Measurements from ENCODE around the gene ZNF775.

ZNF775 gene

DNA sequence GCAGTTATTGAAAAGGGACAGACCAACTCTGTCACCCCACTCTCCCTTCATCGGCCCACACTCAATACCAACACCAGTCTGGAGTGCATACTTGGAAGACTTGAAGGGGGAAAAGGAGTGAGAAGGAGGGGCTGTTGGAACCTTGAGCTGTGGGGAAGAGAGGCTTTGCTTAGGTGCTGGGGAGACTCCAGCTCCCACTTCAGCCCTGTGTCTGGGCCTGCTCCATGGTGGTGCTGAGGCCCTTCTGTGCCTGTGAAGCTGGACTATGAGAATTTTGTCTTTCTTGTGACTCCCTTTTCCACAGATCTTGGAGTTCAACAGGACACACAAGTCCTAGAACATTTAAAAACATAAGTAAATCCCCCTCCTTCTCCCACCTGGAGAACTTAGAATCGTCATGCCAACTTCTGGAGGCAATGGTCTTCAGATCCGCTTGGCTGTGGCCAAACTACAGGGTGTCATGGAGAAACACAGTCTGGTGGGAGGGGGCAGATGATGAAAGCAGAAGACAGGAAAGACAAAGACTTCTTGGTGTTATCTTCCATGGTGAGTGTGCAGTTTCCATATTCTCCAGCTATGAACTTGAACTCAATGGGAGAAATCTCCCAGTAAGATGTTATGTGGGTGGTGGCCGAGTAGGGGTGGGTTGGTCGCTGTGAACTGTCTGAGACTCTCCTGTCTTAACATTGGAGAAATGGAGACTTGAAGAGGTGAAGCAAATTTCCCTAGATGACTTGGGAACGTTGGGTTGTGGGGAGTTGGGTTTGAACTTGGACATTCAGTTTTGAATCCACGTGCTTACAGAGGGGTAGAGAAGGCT is 52.9 kb downstream of the ZNF775 start:
- no peak overlapping the region for H3K9ac ChIP-seq
- no peaks in the 10 kb centered on the region for H4K20me1 ChIP-seq
- H3K27ac ChIP-seq: no peak overlapping the region
- H3K4me2 ChIP-seq: peak overlapping the region; percentile 88; the same call in 1 of the 2 replicates
- H3K36me3 ChIP-seq: no peaks in the 10 kb centered on the region
- no peaks in the 10 kb centered on the region for H3K9me3 ChIP-seq
- H3K27me3 ChIP-seq: no peaks in the 10 kb centered on the region
- no peak for TF ChIP-seq Cebpa-rat (IDR thresholded peaks at IDR 0.05)
- no peak overlapping the region for H3K4me3 ChIP-seq
- peaks cover 92% of the 10 kb centered on the region for H3K4me1 ChIP-seq

DNA sequence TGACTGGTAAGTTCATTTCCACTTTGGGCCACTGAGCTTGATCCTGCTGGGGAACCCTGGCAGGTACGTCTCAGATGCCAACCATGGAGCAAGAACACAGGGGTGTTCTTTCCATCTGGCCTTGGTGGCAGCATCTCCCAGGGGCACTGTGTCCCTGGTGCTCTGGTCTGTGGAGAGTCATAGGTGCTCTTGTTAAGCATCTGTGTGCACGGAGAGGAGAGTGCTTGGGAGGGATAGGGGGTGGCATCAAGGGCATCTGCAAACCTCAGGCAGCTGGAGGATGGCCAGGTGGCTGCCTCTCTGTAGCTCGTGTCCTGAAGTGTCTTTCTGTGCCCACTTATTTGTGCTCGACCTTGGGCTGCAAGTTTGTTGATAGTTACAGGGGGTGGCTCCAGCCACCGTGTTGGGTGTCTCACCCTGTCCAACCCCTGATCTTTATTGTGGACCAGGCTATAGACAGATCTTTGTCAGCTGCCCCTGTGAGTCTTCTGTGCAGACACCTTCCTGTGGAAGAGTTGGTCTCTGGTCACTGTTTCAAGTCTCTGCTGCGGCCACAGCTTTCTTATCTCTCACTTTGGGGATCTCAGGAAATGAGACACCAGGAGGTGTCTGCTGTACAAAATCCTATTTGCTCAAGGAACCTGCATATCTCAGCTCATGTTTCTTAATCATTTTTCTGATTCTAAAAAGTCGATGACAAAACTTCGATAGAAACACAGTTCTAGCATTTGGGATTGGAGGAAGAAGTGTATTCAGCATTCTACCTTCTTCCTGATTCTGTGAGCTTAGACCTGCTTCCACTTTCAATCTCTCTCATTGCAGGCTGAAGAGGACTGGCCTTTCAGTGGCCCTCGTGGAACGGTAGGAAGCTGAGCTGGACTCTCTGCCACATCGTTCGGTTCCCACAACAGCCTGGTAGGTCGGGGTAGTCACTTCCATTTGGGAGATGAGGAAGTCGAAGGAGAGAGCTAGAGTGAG is 54.1 kb downstream of the ZNF775 start:
- Histone ChIP-seq H3K9me3 (no peaks in the 10 kb centered on the region), H3K4me1 (peaks cover 81% of the 10 kb centered on the region), H3K27ac (no peak overlapping the region), H4K20me1 (no peaks in the 10 kb centered on the region), H3K4me2 (0 out of 2 replicates have a peak overlapping the region, but pooled peaks have one; percentile 24), H3K27me3 (no peaks in the 10 kb centered on the region), H3K4me3 (no peak overlapping the region), H3K36me3 (no peaks in the 10 kb centered on the region), H3K9ac (no peak overlapping the region)
- TF ChIP-seq Cebpa-rat (IDR thresholded peaks at IDR 0.05): no peak

DNA sequence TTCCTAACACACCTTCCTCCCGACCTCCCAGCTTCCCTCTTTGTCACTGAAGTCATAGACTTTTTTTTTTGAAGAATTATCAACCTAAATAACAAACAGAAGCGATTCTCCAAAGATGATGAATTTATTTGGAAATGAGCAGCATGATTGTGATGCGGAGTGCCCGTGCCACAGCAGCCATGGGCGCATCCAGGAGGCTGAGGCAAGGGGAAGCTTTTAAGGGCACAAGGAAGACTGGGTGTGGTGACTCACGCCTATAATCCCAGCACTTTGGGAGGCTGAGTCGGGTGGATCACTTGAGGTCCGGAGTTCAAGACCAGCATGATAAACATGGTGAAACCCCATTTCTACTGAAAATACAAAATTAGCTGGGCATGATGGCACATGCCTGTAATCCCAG is 55.1 kb downstream of the ZNF775 start:
- no peak for TF ChIP-seq Cebpa-rat (IDR thresholded peaks at IDR 0.05)
- Histone ChIP-seq H3K36me3 (no peaks in the 10 kb centered on the region), H3K4me1 (peaks cover 70% of the 10 kb centered on the region), H3K4me2 (peak overlapping the region; percentile 2; the same call in 1 of the 2 replicates), H3K27ac (no peak overlapping the region), H3K9me3 (no peaks in the 10 kb centered on the region), H3K4me3 (no peak overlapping the region), H3K9ac (no peak overlapping the region), H4K20me1 (no peaks in the 10 kb centered on the region), H3K27me3 (no peaks in the 10 kb centered on the region)

DNA sequence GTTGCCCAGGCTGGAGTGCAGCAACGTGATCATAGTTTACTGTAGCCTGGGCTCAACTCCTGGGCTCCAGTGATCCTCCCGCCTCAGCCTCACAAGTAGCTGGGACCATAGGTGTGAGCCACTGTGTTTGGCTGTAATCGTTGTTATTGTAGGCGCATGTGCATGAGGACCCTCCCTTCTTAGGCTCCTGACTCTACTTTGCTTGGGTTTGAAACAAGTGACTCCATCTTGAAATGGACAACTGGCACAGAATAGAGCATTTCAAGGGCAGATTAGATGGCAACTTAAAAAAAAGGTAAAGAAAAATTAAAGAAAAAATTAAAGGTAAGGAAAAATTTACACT is 55.9 kb downstream of the ZNF775 start:
- no peaks in the 10 kb centered on the region for H3K9me3 ChIP-seq
- no peaks in the 10 kb centered on the region for H3K36me3 ChIP-seq
- no peak overlapping the region for H3K9ac ChIP-seq
- no peaks in the 10 kb centered on the region for H3K27me3 ChIP-seq
- H3K4me2 ChIP-seq: peak overlapping the region; percentile 71
- H3K4me1 ChIP-seq: peaks cover 63% of the 10 kb centered on the region
- H4K20me1 ChIP-seq: no peaks in the 10 kb centered on the region
- peak overlapping the region; percentile 46 for H3K27ac ChIP-seq
- no peak for TF ChIP-seq Cebpa-rat (IDR thresholded peaks at IDR 0.05)
- H3K4me3 ChIP-seq: no peak overlapping the region

DNA sequence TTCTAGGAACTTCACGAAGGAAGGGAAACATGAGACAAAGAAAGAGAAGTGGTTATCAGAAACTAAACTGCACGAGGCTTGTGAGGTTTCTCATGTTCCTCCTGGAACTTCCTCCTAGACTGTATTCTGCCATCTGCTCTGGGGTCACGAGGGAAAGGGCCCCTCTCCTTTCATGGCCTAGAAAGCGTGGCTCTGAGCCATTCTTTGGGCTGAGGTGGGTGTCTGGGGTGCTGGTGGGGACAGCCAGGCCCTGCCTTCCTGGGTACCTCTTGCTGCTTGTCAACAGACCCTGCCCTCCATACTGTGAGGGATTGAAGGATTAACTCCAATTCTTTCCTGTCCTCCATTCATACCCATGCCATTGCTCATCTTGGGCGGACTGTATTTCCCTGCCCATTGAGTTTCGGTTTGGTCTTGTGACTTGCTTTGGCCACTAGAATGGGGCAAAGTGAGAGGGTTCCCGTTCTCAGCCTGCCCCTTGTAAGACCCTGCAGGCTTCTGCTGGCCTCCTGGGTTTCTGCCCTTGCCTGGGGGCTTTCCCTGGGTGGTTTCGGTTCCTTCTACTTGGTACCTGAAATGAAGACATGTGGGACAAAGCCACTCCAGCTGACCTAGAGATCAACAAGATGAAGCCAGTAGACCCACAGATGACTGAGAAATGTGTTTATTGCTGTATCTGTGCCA is 56.4 kb downstream of the ZNF775 start:
- H3K9ac ChIP-seq: no peak overlapping the region
- no peaks in the 10 kb centered on the region for H3K27me3 ChIP-seq
- peak overlapping the region; percentile 71 for H3K4me2 ChIP-seq
- peaks cover 57% of the 10 kb centered on the region for H3K4me1 ChIP-seq
- no peak overlapping the region for H3K4me3 ChIP-seq
- H3K9me3 ChIP-seq: no peaks in the 10 kb centered on the region
- no peaks in the 10 kb centered on the region for H3K36me3 ChIP-seq
- peak overlapping the region; percentile 46 for H3K27ac ChIP-seq
- no peak for TF ChIP-seq Cebpa-rat (IDR thresholded peaks at IDR 0.05)
- no peaks in the 10 kb centered on the region for H4K20me1 ChIP-seq

DNA sequence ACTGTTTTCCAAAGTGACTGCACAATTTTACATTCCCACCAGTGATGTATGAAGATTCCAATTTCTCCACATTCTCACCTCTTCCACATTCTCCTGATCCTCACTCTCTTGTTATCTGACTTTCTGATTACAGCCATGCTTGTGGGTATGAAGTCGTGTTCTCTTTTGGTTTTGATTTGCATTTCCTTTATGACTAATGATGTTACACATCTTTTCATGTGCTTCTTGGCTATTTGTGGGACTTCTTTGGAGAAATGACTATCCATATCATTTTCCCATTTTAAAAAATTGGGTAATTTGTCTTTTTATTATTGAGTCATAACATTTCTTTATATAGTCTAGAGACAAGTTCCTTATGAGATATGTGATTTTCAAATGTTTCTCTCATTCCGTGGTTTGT is 60.8 kb downstream of the ZNF775 start:
- TF ChIP-seq Cebpa-rat (IDR thresholded peaks at IDR 0.05): no peak
- no peak overlapping the region for H3K4me2 ChIP-seq
- H3K4me3 ChIP-seq: no peak overlapping the region
- H3K27ac ChIP-seq: no peak overlapping the region
- H3K9me3 ChIP-seq: peaks cover 22% of the 10 kb centered on the region
- no peaks in the 10 kb centered on the region for H3K36me3 ChIP-seq
- H3K9ac ChIP-seq: no peak overlapping the region
- H4K20me1 ChIP-seq: no peaks in the 10 kb centered on the region
- peaks cover 37% of the 10 kb centered on the region for H3K4me1 ChIP-seq
- no peaks in the 10 kb centered on the region for H3K27me3 ChIP-seq

DNA sequence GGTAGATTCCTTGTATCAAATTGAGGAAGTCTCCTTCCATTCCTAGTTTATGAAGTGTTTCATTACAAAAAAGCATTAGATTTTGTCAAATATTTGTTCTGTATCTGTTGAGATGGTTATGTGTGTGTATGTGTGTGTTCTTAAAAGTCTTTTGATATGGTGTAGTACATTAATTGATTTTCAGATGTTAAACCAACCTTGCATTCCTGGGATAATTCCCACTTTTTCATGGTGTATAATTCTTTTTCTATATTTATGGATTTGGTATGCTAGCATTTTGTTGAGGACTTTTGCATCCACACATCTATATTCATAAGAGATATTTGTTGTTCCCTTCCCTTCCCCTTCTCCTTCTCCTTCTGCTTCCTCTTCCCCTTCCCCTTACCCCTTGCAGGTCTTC is 62.4 kb downstream of the ZNF775 start:
- no peak for TF ChIP-seq Cebpa-rat (IDR thresholded peaks at IDR 0.05)
- Histone ChIP-seq H3K4me1 (peaks cover 37% of the 10 kb centered on the region), H3K27ac (no peak overlapping the region), H3K9ac (no peak overlapping the region), H3K36me3 (no peaks in the 10 kb centered on the region), H3K4me2 (no peak overlapping the region), H3K4me3 (no peak overlapping the region), H3K9me3 (peaks cover 22% of the 10 kb centered on the region), H4K20me1 (no peaks in the 10 kb centered on the region), H3K27me3 (no peaks in the 10 kb centered on the region)

DNA sequence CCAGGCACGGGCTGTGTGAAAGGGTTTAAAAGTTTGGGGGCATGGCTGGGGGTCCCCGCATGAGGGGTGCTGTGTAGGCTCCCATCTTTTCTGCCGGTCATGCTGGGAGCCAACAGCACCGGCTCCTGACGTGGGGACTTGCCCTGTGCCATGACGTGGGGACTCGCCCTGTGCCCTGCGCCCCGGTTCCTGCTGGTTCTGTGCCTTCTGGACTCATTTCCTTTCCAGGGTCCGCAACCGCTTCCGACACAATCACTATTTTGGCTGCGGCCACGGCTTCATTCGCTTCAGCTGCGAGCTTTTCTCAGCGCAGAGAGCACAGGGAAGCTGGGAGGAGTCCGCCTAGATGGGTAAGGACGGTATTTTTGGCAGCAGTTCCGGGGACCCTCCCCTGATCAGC is 63.7 kb downstream of the ZNF775 start:
- Histone ChIP-seq H3K4me2 (peak overlapping the region; percentile 96; the same call in 1 of the 2 replicates), H3K9me3 (peaks cover 22% of the 10 kb centered on the region)

DNA sequence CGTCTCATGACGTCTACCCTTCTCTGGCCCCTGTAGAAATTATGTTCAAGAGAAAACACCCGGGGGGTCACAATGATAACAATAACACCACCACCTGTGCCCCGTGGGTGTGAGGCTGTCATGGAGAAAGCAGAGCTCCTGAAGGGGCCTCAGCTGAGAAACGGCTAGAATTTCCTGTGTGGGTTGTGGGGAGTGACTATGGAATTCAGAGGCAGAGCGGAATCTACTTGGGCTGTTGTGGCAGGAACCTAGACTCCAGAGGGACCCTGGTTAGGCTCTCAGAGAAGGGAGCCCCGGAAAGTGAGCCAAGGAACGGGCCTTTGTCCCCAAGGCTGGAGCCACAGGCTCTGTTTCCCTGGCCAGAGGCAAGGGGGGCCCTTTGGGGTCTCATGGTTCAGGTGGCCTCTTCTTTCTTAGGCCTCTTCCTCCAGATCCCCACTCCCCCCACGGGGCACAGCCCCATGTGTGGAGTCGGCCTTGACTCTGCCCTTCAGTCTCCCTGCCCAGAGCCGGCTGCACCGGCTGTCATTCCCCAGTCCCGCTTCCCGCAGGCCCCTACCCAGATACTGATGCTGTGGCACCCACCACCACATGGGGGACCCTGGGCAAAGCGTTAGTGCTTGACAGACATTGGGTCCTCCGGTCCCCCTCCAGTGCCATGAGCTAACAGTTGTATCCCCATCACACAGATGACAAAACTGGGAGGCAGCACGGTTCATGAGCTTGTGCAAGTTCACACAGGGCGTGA is 64.8 kb downstream of the ZNF775 start:
- H3K27me3 ChIP-seq: no peaks in the 10 kb centered on the region
- peak overlapping the region; percentile 96 for H3K4me2 ChIP-seq
- H3K4me3 ChIP-seq: no peak overlapping the region
- peaks cover 22% of the 10 kb centered on the region for H3K9me3 ChIP-seq
- H3K36me3 ChIP-seq: no peaks in the 10 kb centered on the region
- H4K20me1 ChIP-seq: peaks cover 1% of the 10 kb centered on the region; the same call in 1 of the 2 replicates
- no peak for TF ChIP-seq Cebpa-rat (IDR thresholded peaks at IDR 0.05)
- no peak overlapping the region for H3K9ac ChIP-seq
- H3K4me1 ChIP-seq: peaks cover 61% of the 10 kb centered on the region
- H3K27ac ChIP-seq: peak overlapping the region; percentile 53; the same call in 1 of the 2 replicates

More for the DNA sequence above, 63.7 kb downstream of the ZNF775 start:
- Histone ChIP-seq H3K27ac (no peak overlapping the region), H4K20me1 (no peaks in the 10 kb centered on the region), H3K27me3 (no peaks in the 10 kb centered on the region), H3K4me1 (peaks cover 49% of the 10 kb centered on the region), H3K4me3 (no peak overlapping the region), H3K36me3 (no peaks in the 10 kb centered on the region), H3K9ac (no peak overlapping the region)
- TF ChIP-seq Cebpa-rat (IDR thresholded peaks at IDR 0.05): no peak
